CD4-positive, alpha-beta T cell (primary cell): ENCODE measurements around the gene UNC13B. TPM values are rescaled to one million over a fixed set of nuclear protein-coding genes. Genes with fewer than 3 reads are reported as not detected.

Experiments used
- ATAC-seq: fragments of 200-7000 bp; cut with Tn5 transposase; one replicate; pipeline ENCODE4 v1.10.0; 2022; ENCODE audit warnings: mild to moderate bottlenecking; ENCODE audit not compliant: poor library complexity
- CTCF ChIA-PET: fragments of 350-600 bp; sonication (Branson Sonifier 250); formaldehyde crosslinking; loops from one replicate; lab custom pipeline; 2021; ENCODE audit warnings: antibody characterized with exemption, inconsistent platforms; lab: Charles Lee
- POLR2A ChIA-PET: fragments of 350-600 bp; sonication (Branson Sonifier 250); formaldehyde crosslinking; loops from one replicate; lab custom pipeline; 2021; ENCODE audit warnings: antibody characterized with exemption, inconsistent platforms; lab: Charles Lee
- DNase-seq, 14 experiments: peaks; one replicate each; pipeline ENCODE4 v3.0.0-alpha.2; 2013 to 2020; ENCODE audit warnings: mixed read lengths in 2 of 14
- H3K27ac ChIP-seq, 2 donors: one replicate each; pipeline versions ENCODE4 v1.5.1 to v1.7.0; 2013; ENCODE audit warnings: low read length in 2 of 2, low read depth in 1 of 2, mild to moderate bottlenecking in 1 of 2
- H3K27me3 ChIP-seq, 2 experiments: 1 replicate in 1 of 2; 2 replicates in 1 of 2; pipeline versions ENCODE4 v1.6.1 to v1.7.0; 2013; ENCODE audit warnings: low read length in 2 of 2, control low read depth in 1 of 2, mild to moderate bottlenecking in 1 of 2, moderate library complexity in 1 of 2; ENCODE audit not compliant: insufficient read depth in 2 of 2, control insufficient read depth in 1 of 2
- H3K36me3 ChIP-seq: one replicate; pipeline ENCODE4 v1.6.1; 2013; ENCODE audit warnings: low read length, control low read depth; ENCODE audit not compliant: insufficient read depth
- H3K4me1 ChIP-seq: one replicate; pipeline ENCODE4 v1.6.1; 2013; ENCODE audit warnings: low read length, control low read depth; ENCODE audit not compliant: insufficient read depth
- H3K4me3 ChIP-seq: one replicate; pipeline ENCODE4 v1.5.1; 2013; ENCODE audit warnings: mild to moderate bottlenecking, low read length, moderate library complexity
- H3K9me3 ChIP-seq, 2 experiments: 1 replicate in 1 of 2; 2 replicates in 1 of 2; pipeline versions ENCODE4 v1.6.1 to v1.7.0; 2013; ENCODE audit warnings: low read length in 2 of 2, mild to moderate bottlenecking in 2 of 2, control low read depth in 1 of 2, moderate library complexity in 1 of 2; ENCODE audit not compliant: control insufficient read depth in 1 of 2, insufficient read depth in 1 of 2
- H3K27ac Mint-ChIP-seq: one replicate; pipeline ENCODE4 v1.8.0; 2020; ENCODE audit warnings: mixed read lengths
- H3K27me3 Mint-ChIP-seq: one replicate; pipeline ENCODE4 v1.8.0; 2021; ENCODE audit warnings: mixed read lengths
- H3K36me3 Mint-ChIP-seq: one replicate; pipeline ENCODE4 v1.8.0; 2021; ENCODE audit warnings: low read depth, mixed read lengths
- H3K4me1 Mint-ChIP-seq: one replicate; pipeline ENCODE4 v1.8.0; 2021; ENCODE audit warnings: low read depth, mixed read lengths
- H3K4me3 Mint-ChIP-seq: one replicate; pipeline ENCODE4 v1.8.0; 2020; ENCODE audit warnings: mild to moderate bottlenecking, mixed read lengths
- H3K9me3 Mint-ChIP-seq: one replicate; pipeline ENCODE4 v1.8.0; 2020; ENCODE audit warnings: mixed read lengths
- CTCF ChIP-seq: fragments of 200-600 bp; IDR thresholded peaks from one replicate; pipeline ENCODE4 v1.8.0; 2022; ENCODE audit warnings: antibody characterized with exemption, mild to moderate bottlenecking
- intact Hi-C, 2 experiments: fragments of 100-400 bp; cut with DNase I in 1 of 2; cut with micrococcal nuclease in 1 of 2; formaldehyde crosslinking; loops; one replicate each; pipeline versions ENCODE4 v1.15.1 to v1.9.0; 2023 to 2025; cut with DNase I, micrococcal nuclease
- total RNA-seq, 174 experiments: library from RNA in 2 of 174; stranded (reverse) in 2 of 174; gene quantifications; one replicate each; pipeline ENCODE4 v1.2.3 and lab custom pipeline; 2021 to 2026

The UNC13B gene
- total RNA-seq, 2 experiments from 2014 or later, result 0.38 to 0.84 TPM

GRCh38 chr9:35380619-35381018 is 218.8 kb downstream of the UNC13B start:
- no peak for DNase-seq
- no peaks in the 10 kb centered on the region for H3K9me3 Mint-ChIP-seq

GRCh38 chr9:35385042-35385441 is 223.2 kb downstream of the UNC13B start:
- intact Hi-C loops, result no loop called here
- no peak for ATAC-seq
- no peak for TF ChIP-seq CTCF
- H3K9me3 ChIP-seq, result no peaks in the 10 kb centered on the region
- no peaks in the 10 kb centered on the region for H3K36me3 ChIP-seq
- Mint-ChIP-seq H3K27ac (no peak overlapping the region), H3K27me3 (peaks cover 4% of the 10 kb centered on the region), H3K4me1 (no peaks in the 10 kb centered on the region), H3K36me3 (no peaks in the 10 kb centered on the region), H3K4me3 (no peak overlapping the region), H3K9me3 (no peaks in the 10 kb centered on the region)
- CTCF ChIA-PET, result no interaction called here
- POLR2A ChIA-PET, result no interaction called here
- no peaks in the 10 kb centered on the region for H3K4me1 ChIP-seq
- no peak for DNase-seq
- no peak overlapping the region for H3K4me3 ChIP-seq
- no peaks in the 10 kb centered on the region for H3K27me3 ChIP-seq
- H3K27ac ChIP-seq, result no peak overlapping the region

More at GRCh38 chr9:35380619-35381018, 218.8 kb downstream of the UNC13B start:
- no peak for ATAC-seq
- no peaks in the 10 kb centered on the region for H3K4me1 Mint-ChIP-seq
- CTCF ChIA-PET, result no interaction called here
- no peaks in the 10 kb centered on the region for H3K9me3 ChIP-seq
- TF ChIP-seq CTCF, result no peak
- H3K4me1 ChIP-seq, result no peaks in the 10 kb centered on the region
- POLR2A ChIA-PET, result no interaction called here
- H3K36me3 ChIP-seq, result no peaks in the 10 kb centered on the region
- intact Hi-C loops, result no loop called here
- no peaks in the 10 kb centered on the region for H3K27me3 ChIP-seq
- no peaks in the 10 kb centered on the region for H3K36me3 Mint-ChIP-seq
- no peak overlapping the region for H3K27ac Mint-ChIP-seq
- H3K27ac ChIP-seq, result no peak overlapping the region
- H3K27me3 Mint-ChIP-seq, result no peaks in the 10 kb centered on the region
- no peak overlapping the region for H3K4me3 Mint-ChIP-seq
- H3K4me3 ChIP-seq, result no peak overlapping the region

GRCh38 chr9:35395076-35395705 is 233.4 kb downstream of the UNC13B start:
- H3K9me3 Mint-ChIP-seq, result no peaks in the 10 kb centered on the region
- H3K4me3 Mint-ChIP-seq, result no peak overlapping the region
- ChIA-PET CTCF (no interaction called here), POLR2A (no interaction called here)
- no peak for TF ChIP-seq CTCF
- no peaks in the 10 kb centered on the region for H3K36me3 Mint-ChIP-seq
- no peak for ATAC-seq
- Histone ChIP-seq H3K27ac (no peak overlapping the region), H3K4me1 (no peaks in the 10 kb centered on the region), H3K36me3 (no peaks in the 10 kb centered on the region), H3K27me3 (no peaks in the 10 kb centered on the region), H3K9me3 (no peaks in the 10 kb centered on the region), H3K4me3 (no peak overlapping the region)
- no peak for DNase-seq
- intact Hi-C loops, result no loop called here
- H3K27ac Mint-ChIP-seq, result no peak overlapping the region
- no peaks in the 10 kb centered on the region for H3K27me3 Mint-ChIP-seq
- H3K4me1 Mint-ChIP-seq, result no peaks in the 10 kb centered on the region
